Stimulated activated CD4-positive, alpha-beta T cell treated with anti-CD3 and anti-CD28 coated beads, TNF-alpha, amount 100 ng/mL, for 24 hours (primary cell): ENCODE data around the gene CDC42EP5.
"Not testable (repeated sequence)": the region's sequence is repeated elsewhere in the genome, so short reads cannot be mapped to it uniquely, and the experiment has no call there.

ENCODE experiments used
- DNase-seq, 3 experiments: peaks; one replicate each; pipeline ENCODE4 v3.0.0-alpha.2; 2020; ENCODE audit warnings: low read depth in 3 of 3

CDC42EP5 gene

GRCh38 chr19:54473071-54473891 lies at the start of gene CDC42EP5:
TSS of gene CDC42EP5 (minus strand) at chr19:54473296. CDS start at chr19:54465547, 7,749 bp downstream.
- no peak for DNase-seq

- DNase-seq = no peak
Observed at GRCh38 chr19:54521860-54522513, 48.9 kb upstream of the CDC42EP5 start.

- DNase-seq = no peak
Observed at GRCh38 chr19:54521022-54521859, 48.1 kb upstream of the CDC42EP5 start.

GRCh38 chr19:54518844-54519243 lies 45.7 kb upstream of the CDC42EP5 start:
- DNase-seq = no peak

GRCh38 chr19:54517483-54517882 lies 44.4 kb upstream of the CDC42EP5 start:
- DNase-seq = peak in 2 of 3 experiments; percentile 29 to 62

GRCh38 chr19:54515156-54515555 lies 42.1 kb upstream of the CDC42EP5 start:
- DNase-seq = no peak

GRCh38 chr19:54509200-54509940 lies 36.3 kb upstream of the CDC42EP5 start:
- not testable (repeated sequence) for DNase-seq

- DNase-seq = not testable (repeated sequence)
Observed at GRCh38 chr19:54508487-54508886, 35.4 kb upstream of the CDC42EP5 start.

- no peak for DNase-seq
Observed at GRCh38 chr19:54507824-54508223, 34.7 kb upstream of the CDC42EP5 start.

GRCh38 chr19:54507038-54507717 lies 34.1 kb upstream of the CDC42EP5 start:
- DNase-seq = not testable (repeated sequence)

GRCh38 chr19:54506079-54506478 lies 33.0 kb upstream of the CDC42EP5 start:
- DNase-seq = no peak

- not testable (repeated sequence) for DNase-seq
Observed at GRCh38 chr19:54505542-54505941, 32.4 kb upstream of the CDC42EP5 start.

GRCh38 chr19:54502518-54503048 lies 29.5 kb upstream of the CDC42EP5 start, which contains the start of gene LAIR2:
TSS of gene LAIR2 (plus strand) at chr19:54502831. CDS start at chr19:54502919, 88 bp downstream.
- DNase-seq = no peak

- not testable (repeated sequence) for DNase-seq
Observed at GRCh38 chr19:54498451-54498772, 25.3 kb upstream of the CDC42EP5 start.

- DNase-seq = not testable (repeated sequence)
Observed at GRCh38 chr19:54497747-54498450, 24.8 kb upstream of the CDC42EP5 start.

GRCh38 chr19:54495284-54495683 lies 22.2 kb upstream of the CDC42EP5 start:
- DNase-seq = not testable (repeated sequence)

GRCh38 chr19:54493967-54494585 lies 21.0 kb upstream of the CDC42EP5 start:
- no peak for DNase-seq

GRCh38 chr19:54493056-54493455 lies 20.0 kb upstream of the CDC42EP5 start:
- DNase-seq = not testable (repeated sequence)

GRCh38 chr19:54492568-54492967 lies 19.5 kb upstream of the CDC42EP5 start:
- no peak for DNase-seq
